ENCODE results near the gene GLRA3.
"Not testable (repeated sequence)": the region's sequence is repeated elsewhere in the genome, so short reads cannot be mapped to it uniquely, and the experiment has no call there.

The GLRA3 gene

GRCh38 chr4:174650711-174651355 is 178.2 kb downstream of the GLRA3 start:
- no peak for DNase-seq

- DNase-seq, result no peak
These were observed 180.2 kb downstream of the GLRA3 start for GRCh38 chr4:174648812-174649211.

GRCh38 chr4:174646326-174646725 is 182.7 kb downstream of the GLRA3 start:
- no peak for DNase-seq

- DNase-seq, result no peak
These were observed 188.9 kb downstream of the GLRA3 start for GRCh38 chr4:174640146-174640545.

- no peak for DNase-seq
These were observed 193.3 kb downstream of the GLRA3 start for GRCh38 chr4:174635732-174636131.

- DNase-seq, result no peak
These were observed 195.6 kb downstream of the GLRA3 start for GRCh38 chr4:174633399-174633798.

GRCh38 chr4:174631901-174632758 is 196.9 kb downstream of the GLRA3 start:
- DNase-seq, result peak; percentile 14

- not testable (repeated sequence) for DNase-seq
These were observed 199.1 kb downstream of the GLRA3 start for GRCh38 chr4:174629907-174630450.

- no peak for DNase-seq
These were observed 199.8 kb downstream of the GLRA3 start for GRCh38 chr4:174629265-174629664.

- DNase-seq, result no peak
These were observed 200.9 kb downstream of the GLRA3 start for GRCh38 chr4:174628191-174628590.

GRCh38 chr4:174627473-174627872 is 201.6 kb downstream of the GLRA3 start:
- no peak for DNase-seq

GRCh38 chr4:174626342-174627008 is 202.6 kb downstream of the GLRA3 start:
- DNase-seq, result no peak

- DNase-seq, result no peak
These were observed 212.4 kb downstream of the GLRA3 start for GRCh38 chr4:174616661-174617060.

- no peak for DNase-seq
These were observed 215.1 kb downstream of the GLRA3 start for GRCh38 chr4:174613979-174614378.

- DNase-seq, result no peak
These were observed 217.3 kb downstream of the GLRA3 start for GRCh38 chr4:174611792-174612191.

GRCh38 chr4:174607792-174608191 is 221.3 kb downstream of the GLRA3 start:
- no peak for DNase-seq

GRCh38 chr4:174604198-174604597 is 224.8 kb downstream of the GLRA3 start:
- no peak for DNase-seq

- DNase-seq, result no peak
These were observed 228.7 kb downstream of the GLRA3 start for GRCh38 chr4:174600391-174600790.

GRCh38 chr4:174598800-174599199 is 230.2 kb downstream of the GLRA3 start:
- no peak for DNase-seq

- DNase-seq, result no peak
These were observed 232.5 kb downstream of the GLRA3 start for GRCh38 chr4:174596513-174596912.

GRCh38 chr4:174595141-174595929 is 233.7 kb downstream of the GLRA3 start:
- DNase-seq, result no peak

GRCh38 chr4:174593701-174594100 is 235.3 kb downstream of the GLRA3 start:
- no peak for DNase-seq

- DNase-seq, result no peak
These were observed 236.1 kb downstream of the GLRA3 start for GRCh38 chr4:174592985-174593335.
